Hepatocyte (in vitro differentiated cells): ENCODE measurements around the gene C8B.

ENCODE experiments used
- CTCF ChIP-seq: fragments of 200-600 bp; sonication (generic); IDR thresholded peaks from 2 replicates; pipeline ENCODE4 v1.5.1; 2016; ENCODE audit warnings: antibody characterized with exemption, mild to moderate bottlenecking; ENCODE audit not compliant: poor library complexity
- EZH2 ChIP-seq: fragments of 200-600 bp; sonication (generic); IDR thresholded peaks from 2 replicates; pipeline ENCODE4 v1.6.1; 2016; ENCODE audit warnings: antibody characterized with exemption, mild to moderate bottlenecking, borderline replicate concordance
- EZH2phosphoT487 ChIP-seq: fragments of 200-600 bp; sonication (generic); IDR thresholded peaks from one replicate; pipeline ENCODE4 v1.6.1; 2018; ENCODE audit warnings: antibody characterized with exemption, mild to moderate bottlenecking, low read depth, moderate library complexity; ENCODE audit not compliant: unreplicated experiment, severe bottlenecking

- TF ChIP-seq CTCF (no peak), EZH2 (no peak), EZH2phosphoT487 (no peak)
Observed at GRCh38 chr1:56970280-56970679, 4.5 kb upstream of the C8B start.
